Epithelial cell of esophagus (primary cell): ENCODE measurements around the gene ATP1A1.

ENCODE experiments used
- DNase-seq: peaks from one replicate; pipeline ENCODE4 v3.0.0; 2010; ENCODE audit warnings: low read depth
- H3K4me3 ChIP-seq: 2 replicates; pipeline ENCODE4 v1.5.1; 2011; ENCODE audit warnings: mild to moderate bottlenecking, low read length, control low read depth
- CTCF ChIP-seq: IDR thresholded peaks from 2 replicates; pipeline ENCODE4 v1.5.1; 2011; ENCODE audit warnings: low read depth, mild to moderate bottlenecking, low read length, control low read depth, inconsistent platforms; ENCODE audit not compliant: insufficient read depth; ENCODE audit errors: missing control alignments

Gene ATP1A1

GRCh38 chr1:116382321-116382720 lies 9.3 kb downstream of the ATP1A1 start:
- TF ChIP-seq CTCF = no peak
- DNase-seq = no peak
- no peak overlapping the region for H3K4me3 ChIP-seq

DNA sequence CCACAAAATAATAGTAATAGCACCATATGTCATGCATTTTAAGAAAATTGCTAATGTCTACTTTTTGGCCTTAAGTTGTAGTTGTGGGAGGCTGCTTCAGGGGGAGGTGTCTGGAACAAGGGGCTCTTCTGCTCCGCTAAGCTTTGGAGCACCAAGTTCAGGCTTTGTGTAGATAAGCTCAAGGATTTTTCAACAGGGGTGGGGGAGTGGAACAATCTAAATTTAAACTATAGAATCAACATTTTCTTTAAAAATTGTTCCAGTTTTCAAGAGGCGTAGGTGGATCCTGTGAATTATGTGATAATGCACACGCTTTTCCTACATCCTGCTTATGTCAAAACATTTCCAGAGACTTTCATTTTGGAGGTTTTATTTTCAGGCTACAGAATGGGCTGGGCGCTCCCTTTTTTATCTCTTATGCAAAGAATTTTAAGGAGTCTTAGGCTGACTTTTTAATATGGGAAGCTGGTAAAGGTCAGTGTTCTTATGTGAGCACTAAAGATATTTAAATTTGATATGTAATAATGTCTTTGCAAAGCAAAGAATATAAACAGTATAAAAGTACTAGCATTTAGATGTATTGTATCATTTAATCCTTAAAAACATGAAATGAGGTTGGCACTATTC lies 9.9 kb downstream of the ATP1A1 start:
- no peak for TF ChIP-seq CTCF
- no peak overlapping the region for H3K4me3 ChIP-seq
- no peak for DNase-seq

GRCh38 chr1:116386042-116386441 lies 13.0 kb downstream of the ATP1A1 start:
- H3K4me3 ChIP-seq = no peak overlapping the region
- TF ChIP-seq CTCF = no peak
- no peak for DNase-seq

- no peak for TF ChIP-seq CTCF
- H3K4me3 ChIP-seq = no peak overlapping the region
- DNase-seq = no peak
Observed at GRCh38 chr1:116387551-116387950, 14.5 kb downstream of the ATP1A1 start.

DNA sequence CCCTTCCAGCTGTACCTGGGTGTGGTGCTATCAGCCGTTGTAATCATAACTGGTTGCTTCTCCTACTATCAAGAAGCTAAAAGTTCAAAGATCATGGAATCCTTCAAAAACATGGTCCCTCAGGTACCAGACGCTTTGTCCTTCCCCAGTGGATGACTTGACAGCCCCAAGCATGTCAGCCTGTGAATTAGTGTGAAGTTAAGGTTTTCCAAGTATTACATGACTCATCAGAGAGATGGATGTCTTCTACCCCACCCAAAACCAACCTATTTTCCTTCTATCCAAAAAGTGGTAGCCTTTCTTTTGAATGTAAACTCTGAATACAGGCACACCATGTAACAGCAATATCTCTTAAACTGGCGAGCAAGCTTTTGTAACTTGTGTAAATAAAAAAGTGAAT lies 15.1 kb downstream of the ATP1A1 start:
- H3K4me3 ChIP-seq = no peak overlapping the region
- no peak for DNase-seq
- no peak for TF ChIP-seq CTCF

GRCh38 chr1:116389013-116389412 lies 16.0 kb downstream of the ATP1A1 start:
- H3K4me3 ChIP-seq = no peak overlapping the region
- DNase-seq = no peak
- no peak for TF ChIP-seq CTCF

DNA sequence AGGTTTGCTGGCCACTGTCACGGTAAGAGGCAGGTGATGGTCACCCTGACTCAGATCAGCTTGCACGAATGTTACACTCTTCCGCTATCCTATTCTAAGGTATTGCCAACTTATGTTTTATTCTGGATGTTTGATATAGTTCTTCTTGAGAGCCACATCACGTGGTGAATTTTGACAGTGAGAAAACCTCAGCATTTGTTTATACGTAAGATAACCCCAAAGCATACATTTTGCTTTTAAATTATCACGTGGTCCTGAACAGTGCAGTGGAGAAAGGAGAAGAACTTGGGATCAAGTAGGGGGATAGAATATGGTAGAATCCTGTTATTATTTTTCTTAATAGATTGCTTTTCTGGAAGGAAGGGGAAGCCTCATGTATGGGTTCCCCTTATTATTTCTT lies 16.6 kb downstream of the ATP1A1 start:
- no peak overlapping the region for H3K4me3 ChIP-seq
- DNase-seq = no peak
- no peak for TF ChIP-seq CTCF
